Measurements from ENCODE around the gene ABRACL.

ABRACL gene

DNA sequence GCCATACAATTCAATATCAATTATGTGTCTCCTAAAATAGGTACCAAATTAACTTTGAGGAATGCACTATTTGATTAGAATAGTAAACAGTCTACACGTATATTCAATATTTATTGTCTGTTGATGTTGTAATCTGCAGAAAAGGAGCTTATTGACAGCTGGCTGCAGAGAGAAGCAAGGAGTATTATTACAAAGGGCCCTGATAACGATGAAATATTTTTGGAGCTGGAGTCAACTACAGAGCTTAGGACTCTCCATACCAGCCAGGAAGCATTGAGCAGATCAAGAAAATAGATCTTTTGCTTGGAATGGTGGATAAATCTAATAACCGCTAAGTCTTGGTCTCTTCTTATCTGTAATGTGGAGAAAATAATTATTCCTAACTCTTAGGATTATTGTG lies 25.5 kb downstream of the ABRACL start:
- no peak for DNase-seq (ENCODE audit: low read depth, low spot score)

DNA sequence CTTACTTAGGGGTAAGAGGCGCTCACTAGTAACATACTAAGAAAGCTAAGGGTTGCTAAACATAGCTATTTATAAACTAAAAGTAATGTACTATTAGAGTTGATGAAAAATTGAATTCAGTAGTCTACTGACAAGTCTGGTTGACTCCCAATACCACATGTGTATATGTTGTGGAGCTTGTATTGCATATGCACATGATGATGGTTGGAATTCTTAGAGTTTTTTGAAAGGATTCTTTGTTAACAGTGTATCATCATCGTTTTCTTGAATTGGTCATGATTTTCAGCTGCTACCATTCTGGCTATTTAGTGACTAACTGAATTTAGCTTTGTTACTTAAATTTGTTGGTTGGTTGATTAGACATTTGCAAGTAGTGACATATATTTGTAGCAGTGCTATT lies 27.2 kb downstream of the ABRACL start:
- DNase-seq (ENCODE audit: low read depth, low spot score), result no peak

DNA sequence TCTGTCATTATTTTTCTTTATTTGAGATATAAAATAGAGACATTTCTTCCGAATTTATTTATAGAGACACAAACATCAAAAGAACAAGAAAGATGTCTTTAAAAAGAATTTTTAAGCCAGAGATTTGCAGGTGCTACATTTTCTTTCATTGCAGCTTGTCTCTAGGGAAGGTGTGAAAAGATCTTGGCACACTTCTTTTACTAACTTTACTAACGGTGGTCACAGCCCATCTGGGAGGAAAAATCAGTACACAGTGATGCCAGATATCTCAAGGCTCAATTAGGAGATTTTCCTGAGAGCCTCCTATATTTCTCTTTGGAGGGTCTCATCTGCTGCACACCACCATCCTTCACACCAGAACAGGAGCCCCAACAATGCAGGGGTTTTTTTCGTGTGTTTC lies 29.5 kb downstream of the ABRACL start:
- no peak for DNase-seq (ENCODE audit: low read depth, low spot score)

DNA sequence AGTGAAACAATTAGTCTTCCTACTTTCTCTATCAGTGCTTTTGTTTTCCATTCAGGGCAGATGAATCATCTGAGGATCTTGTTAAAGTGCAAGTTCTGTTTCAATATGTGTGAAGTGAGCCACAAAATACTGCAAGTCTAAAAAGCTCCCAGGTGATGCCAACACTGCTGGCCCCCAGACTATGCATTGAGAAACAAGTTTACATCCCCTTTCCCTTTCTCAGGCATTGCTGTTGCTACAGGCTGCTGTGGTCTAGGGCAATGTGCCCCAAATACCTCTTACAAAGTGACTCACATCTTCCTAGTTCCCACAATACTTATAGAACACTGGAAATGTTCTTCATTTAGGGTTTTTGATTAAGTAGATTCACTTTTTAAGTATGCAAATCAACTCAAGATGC lies 31.8 kb downstream of the ABRACL start:
- DNase-seq (ENCODE audit: low read depth, low spot score), result no peak

DNA sequence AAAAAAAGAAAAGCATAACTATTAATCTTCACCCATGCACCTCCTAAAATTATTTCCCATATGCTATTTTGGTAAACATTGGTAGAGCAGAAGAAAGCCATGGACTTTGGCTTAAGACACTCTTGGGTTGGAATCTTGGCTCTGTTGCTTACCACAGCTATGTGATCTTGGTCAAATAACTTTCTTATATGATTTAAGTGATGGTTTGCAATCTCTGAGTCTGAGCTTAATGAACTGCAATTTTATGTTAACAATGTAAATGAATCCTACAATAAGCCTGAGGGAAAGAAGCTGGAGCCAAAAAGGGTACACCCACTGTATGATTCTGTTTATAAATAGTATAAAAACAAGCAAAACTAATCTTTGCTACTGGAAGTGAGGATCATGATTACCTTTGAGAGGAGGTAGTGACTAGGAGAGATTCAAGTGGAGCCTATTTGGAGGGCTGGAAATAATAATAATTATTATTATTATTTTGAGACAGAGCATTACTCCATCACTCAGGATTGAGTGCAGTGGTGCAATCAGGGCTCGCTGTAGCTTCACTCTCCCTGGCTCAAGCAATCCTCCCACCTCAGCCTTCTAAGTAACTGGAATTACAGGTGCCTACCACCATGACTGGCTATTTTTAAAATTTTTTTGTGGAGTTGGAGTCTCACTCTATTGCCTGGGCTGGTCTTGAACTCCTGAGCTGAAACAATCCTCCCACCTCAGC lies 34.5 kb downstream of the ABRACL start:
- no peak for DNase-seq (ENCODE audit: low read depth, low spot score)

DNA sequence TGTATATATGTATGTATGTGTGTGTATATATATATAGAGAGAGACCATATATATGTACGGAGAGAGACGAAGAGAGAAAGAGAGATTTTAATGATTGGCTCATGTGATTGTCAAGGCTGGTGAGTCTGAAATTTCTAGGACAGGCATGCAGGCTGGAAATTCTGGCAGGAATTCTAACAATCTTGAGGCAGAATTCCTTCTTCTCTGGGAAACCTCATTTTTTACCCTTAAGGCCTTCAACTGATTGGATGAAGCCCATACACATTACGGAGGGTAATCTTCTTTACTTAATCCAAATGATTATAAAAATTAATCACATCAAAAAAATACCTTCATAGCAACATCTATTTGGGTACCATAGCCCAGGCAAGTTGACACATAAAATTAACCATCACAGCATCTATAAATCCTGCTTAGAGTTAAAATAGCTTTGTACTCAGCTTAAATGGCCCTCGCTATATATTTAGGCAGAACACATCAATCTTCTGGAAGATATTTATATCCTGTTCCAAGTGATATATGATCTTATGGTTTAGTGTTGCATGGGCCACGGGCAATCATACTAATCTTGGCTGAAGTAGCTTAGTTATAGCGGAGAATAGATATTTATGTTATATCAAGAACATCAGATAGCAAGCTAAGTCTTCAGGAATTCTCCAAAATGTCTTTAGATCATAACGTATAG lies 36.6 kb downstream of the ABRACL start:
- DNase-seq (ENCODE audit: low read depth, low spot score), result no peak

DNA sequence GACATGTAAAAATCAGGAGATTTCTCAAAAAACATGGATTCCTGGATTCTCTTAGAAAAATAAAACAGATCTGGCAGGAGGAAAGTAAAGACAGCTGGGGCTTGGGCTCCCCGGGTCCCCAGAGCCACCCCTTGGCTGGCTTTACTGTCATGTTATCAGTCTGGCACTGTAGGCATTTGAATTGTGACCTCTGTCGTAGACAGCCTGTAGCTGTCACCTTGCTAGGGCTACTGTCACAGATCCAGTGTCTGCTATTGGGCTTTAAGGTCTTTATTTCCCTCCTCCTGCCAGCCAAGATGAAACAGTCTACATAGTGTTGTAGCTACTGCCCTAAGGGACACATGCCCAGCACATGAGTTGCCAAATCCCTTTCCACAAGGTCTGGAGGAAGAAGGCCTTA lies 37.5 kb downstream of the ABRACL start:
- DNase-seq (ENCODE audit: low read depth, low spot score), result no peak

DNA sequence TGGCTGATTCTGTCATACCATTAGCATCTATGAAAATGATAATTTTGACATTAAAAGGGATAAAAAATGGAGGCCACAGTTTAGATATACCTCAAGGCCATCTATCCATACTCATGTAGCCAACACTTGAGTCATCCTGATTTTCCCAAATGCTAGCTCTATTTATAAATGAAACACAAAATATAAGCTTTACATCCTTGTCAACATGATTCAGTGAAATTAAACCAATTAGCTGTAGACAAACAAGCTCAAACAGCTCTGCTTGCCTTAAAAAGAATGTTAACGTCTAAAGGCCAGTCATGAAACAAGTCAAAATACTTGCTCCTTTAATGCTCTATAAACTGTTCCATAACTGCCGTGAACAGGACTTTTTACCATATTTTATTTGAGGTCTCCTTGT lies 40.3 kb downstream of the ABRACL start:
- no peak for DNase-seq (ENCODE audit: low read depth, low spot score)

DNA sequence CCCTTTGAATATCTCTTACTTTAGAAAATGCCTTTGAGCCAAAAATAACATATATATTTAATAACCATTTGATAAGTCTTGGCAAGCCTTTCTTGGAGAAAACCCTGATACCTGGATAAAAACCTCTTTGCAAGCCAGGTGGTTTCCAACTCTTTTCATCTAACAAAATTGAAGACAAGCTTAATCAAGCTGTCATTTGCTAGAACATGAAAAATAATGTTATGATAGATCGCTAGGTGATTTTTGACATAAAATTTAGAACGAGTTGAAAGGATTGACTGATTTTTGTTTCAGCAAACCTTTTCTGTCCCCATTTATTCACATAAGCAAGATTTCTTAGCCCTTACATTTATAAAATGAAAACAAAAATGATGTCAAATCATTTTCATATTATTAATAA lies 44.6 kb downstream of the ABRACL start:
- DNase-seq (ENCODE audit: low read depth, low spot score), result no peak

DNA sequence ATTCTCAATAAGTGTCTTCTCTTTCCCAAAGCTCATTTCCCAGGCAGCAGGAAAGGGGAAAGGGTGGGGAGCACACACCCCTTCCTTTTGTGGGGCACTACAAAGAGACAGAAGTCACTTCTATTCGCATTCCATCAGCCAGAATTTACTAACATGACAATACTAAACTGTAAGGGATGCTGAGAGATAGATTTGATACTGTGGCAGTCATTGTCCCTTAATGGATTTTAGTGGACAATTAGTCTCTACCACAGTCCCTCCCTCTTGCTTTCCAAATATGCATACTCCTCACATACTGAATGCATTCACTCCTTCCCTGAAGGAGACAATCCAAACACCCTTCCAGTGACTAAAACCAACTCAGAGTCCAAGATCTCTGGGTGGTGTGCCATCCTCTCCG lies 50.5 kb downstream of the ABRACL start:
- no peak for DNase-seq (ENCODE audit: low read depth, low spot score)

DNA sequence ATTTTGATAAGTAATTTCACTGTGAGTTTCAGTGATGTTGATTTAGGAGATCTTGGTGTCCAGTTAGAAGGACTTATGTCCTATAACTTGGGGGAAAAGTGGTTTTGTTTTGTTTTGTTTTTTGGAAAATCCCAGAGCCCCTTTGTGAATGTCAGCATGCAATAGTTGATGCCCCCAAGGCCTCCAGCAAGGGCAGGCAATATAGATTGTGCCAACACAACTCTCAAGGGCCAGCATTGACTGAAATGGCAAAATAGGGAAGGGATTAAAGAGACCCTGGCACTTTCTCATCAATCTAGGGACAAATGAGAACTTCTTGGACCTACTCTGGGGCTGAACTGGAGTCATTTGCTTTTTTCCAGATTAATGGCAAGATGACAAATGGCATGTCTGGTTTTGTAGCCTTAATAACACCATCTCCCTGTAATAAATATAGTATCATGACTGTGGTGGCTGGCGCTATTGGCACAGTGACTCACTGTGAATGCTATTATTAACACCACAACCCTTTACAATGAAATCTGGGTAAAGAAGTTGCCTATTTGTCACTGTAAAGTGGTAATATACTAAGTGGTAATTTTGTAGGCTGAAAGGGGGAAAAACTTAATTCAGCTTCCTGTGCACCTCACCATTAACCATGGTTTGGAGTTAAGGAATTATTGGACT lies 51.8 kb downstream of the ABRACL start:
- DNase-seq (ENCODE audit: low read depth, low spot score), result no peak

DNA sequence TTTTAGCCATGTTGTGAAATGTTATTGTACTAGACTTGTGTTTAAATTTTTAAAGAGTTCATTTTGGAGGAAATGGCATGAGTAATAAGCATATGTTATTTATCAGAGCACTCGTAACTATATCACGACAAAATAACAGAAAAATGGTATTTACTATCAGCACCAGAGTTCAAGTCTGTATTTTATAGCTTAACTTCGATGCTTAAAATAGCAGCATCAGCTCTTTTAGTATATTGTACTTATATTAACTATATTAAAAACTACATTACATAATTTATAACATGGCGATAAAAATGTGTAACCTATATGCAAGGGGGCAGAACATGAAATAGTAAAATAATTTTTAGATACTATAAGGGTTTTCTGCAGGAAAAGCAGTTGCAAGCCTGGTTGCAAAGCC lies 52.9 kb downstream of the ABRACL start:
- DNase-seq (ENCODE audit: low read depth, low spot score), result no peak

DNA sequence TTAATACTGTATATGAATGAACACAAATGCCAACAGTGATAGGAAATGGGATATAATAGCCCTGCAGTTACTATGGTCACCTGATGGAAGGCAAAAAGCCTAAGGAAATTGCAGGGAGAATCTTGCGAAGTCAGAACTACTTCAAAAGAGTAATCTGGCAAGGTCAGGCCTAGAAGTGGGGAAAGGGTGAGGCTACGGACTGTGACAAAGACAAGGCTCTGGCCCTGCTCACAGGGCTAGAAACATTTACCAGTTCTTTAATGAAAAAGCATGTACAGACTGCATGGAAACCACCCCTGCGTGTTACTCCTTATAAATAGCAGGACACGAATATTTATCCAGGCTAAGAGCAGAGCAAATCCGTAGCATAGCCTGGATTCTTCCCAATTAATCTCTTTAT lies 53.8 kb downstream of the ABRACL start:
- no peak for DNase-seq (ENCODE audit: low read depth, low spot score)

DNA sequence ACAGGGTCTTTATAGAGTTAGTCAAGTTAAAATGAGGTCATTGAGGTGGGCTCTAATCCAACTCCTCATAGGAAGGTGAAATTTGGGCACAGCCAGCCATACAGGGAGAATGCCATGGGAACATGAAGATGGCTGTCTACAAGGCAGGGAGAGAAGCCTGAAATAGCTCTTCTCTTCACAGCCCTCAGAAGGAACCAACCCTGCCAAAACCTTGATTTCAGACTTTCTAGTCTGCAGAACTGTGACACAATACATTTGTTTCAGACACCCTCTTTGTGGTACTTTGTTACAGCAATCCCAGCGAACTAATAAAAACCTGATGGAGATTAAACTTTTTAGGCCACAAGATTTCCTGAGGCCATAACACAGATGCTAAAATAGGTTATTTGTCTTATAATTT lies 63.3 kb downstream of the ABRACL start:
- DNase-seq (ENCODE audit: low read depth, low spot score), result no peak
